ENCODE measurements around the gene PDHX. TPM values are rescaled to one million over a fixed set of nuclear protein-coding genes. Genes with fewer than 3 reads are reported as not detected.

Gene PDHX
- total and polyA plus RNA-seq, 10 of the 15 experiments (the other 5 are each of a cell fraction or from before 2014, with no cell fraction given): 14.5 to 41.9 (median 28.0) TPM

DNA sequence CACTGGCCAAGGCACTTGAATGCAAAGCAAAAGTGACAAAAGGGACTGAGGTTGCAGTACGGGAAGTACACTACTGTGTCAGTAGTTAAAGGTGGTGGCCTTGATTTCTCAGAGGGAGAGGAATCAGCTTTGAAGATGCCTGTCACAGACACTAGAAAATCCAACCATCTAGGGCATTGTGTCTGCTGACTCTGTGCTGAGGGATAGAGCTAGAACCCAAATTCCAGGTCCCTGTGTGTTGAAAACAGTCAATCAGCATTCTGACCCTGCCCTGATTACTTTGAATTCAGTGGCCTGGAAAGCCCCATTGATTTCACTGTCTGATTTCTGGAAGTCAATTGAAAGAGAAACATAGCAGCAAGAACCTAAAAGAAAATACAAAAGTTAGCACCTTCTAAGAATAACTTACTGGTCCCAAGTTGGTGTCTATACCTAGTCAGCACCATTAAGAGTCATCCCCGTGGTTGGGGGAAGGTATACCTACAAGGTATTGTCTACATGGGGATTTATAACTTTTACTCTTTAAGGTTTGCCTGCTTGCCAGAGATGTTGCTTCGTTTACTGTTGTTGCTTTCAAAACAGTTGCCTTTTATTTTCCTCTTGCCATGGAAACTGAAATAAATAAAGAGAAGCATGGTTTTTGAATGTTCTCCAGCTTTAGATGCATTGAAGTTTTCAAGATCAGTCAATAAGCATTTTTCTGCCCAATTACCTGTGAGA, 97.3 kb downstream of the PDHX start (continued):
- TF ChIP-seq GATAD2B (conservative IDR thresholded peaks at IDR 0.05; ENCODE audit: low read depth) (no peak), MEF2A (IDR thresholded peaks at IDR 0.05; ENCODE audit: insufficient read depth, low read depth, low read length) (no peak), POLR2A (IDR thresholded peaks at IDR 0.05; ENCODE audit: low read depth, low read length) (no peak), HDGF (IDR thresholded peaks at IDR 0.05) (no peak), TCF7 (IDR thresholded peaks at IDR 0.05; ENCODE audit: borderline replicate concordance) (0 out of 2 replicates have a peak, but pooled peaks have one; percentile 31), KAT2A (conservative IDR thresholded peaks at IDR 0.05; ENCODE audit: control insufficient read depth, low read depth, low read length) (no peak), ZBED1 (IDR thresholded peaks at IDR 0.05; ENCODE audit: borderline replicate concordance) (0 out of 2 replicates have a peak, but pooled peaks have one; percentile 36), IKZF1 (conservative IDR thresholded peaks at IDR 0.05) (peak; percentile 43), SKIL (IDR thresholded peaks at IDR 0.05; ENCODE audit: low read depth, poor library complexity, severe bottlenecking) (peak; percentile 52), SMARCA5 (IDR thresholded peaks at IDR 0.05) (no peak), SUZ12 (IDR thresholded peaks at IDR 0.05; ENCODE audit: unreplicated experiment) (no peak), REST (IDR thresholded peaks at IDR 0.05; ENCODE audit: low read depth, low read length) (no peak), RUNX3 (IDR thresholded peaks at IDR 0.05; ENCODE audit: low read length) (peak; percentile 29), RBBP5 (conservative IDR thresholded peaks at IDR 0.05) (no peak), HDAC6 (IDR thresholded peaks at IDR 0.05; ENCODE audit: unreplicated experiment) (no peak), NFYA (IDR thresholded peaks at IDR 0.05; ENCODE audit: borderline replicate concordance, low read depth, low read length) (no peak)
- TF ChIP-seq, protein P1, sequence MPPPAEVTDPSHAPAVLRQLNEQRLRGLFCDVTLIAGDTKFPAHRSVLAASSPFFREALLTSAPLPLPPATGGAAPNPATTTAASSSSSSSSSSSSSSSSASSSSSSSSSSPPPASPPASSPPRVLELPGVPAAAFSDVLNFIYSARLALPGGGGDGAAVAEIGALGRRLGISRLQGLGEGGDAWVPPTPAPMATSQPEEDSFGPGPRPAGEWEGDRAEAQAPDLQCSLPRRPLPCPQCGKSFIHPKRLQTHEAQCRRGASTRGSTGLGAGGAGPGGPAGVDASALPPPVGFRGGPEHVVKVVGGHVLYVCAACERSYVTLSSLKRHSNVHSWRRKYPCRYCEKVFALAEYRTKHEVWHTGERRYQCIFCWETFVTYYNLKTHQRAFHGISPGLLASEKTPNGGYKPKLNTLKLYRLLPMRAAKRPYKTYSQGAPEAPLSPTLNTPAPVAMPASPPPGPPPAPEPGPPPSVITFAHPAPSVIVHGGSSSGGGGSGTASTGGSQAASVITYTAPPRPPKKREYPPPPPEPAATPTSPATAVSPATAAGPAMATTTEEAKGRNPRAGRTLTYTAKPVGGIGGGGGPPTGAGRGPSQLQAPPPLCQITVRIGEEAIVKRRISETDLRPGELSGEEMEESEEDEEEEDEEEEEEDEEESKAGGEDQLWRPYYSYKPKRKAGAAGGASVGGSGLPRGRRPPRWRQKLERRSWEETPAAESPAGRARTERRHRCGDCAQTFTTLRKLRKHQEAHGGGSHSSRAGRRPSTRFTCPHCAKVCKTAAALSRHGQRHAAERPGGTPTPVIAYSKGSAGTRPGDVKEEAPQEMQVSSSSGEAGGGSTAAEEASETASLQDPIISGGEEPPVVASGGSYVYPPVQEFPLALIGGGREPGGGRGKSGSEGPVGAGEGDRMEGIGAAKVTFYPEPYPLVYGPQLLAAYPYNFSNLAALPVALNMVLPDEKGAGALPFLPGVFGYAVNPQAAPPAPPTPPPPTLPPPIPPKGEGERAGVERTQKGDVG (CRISPR knock-in tag; IDR thresholded peaks at IDR 0.05): no peak
- TF ChIP-seq, protein P2, sequence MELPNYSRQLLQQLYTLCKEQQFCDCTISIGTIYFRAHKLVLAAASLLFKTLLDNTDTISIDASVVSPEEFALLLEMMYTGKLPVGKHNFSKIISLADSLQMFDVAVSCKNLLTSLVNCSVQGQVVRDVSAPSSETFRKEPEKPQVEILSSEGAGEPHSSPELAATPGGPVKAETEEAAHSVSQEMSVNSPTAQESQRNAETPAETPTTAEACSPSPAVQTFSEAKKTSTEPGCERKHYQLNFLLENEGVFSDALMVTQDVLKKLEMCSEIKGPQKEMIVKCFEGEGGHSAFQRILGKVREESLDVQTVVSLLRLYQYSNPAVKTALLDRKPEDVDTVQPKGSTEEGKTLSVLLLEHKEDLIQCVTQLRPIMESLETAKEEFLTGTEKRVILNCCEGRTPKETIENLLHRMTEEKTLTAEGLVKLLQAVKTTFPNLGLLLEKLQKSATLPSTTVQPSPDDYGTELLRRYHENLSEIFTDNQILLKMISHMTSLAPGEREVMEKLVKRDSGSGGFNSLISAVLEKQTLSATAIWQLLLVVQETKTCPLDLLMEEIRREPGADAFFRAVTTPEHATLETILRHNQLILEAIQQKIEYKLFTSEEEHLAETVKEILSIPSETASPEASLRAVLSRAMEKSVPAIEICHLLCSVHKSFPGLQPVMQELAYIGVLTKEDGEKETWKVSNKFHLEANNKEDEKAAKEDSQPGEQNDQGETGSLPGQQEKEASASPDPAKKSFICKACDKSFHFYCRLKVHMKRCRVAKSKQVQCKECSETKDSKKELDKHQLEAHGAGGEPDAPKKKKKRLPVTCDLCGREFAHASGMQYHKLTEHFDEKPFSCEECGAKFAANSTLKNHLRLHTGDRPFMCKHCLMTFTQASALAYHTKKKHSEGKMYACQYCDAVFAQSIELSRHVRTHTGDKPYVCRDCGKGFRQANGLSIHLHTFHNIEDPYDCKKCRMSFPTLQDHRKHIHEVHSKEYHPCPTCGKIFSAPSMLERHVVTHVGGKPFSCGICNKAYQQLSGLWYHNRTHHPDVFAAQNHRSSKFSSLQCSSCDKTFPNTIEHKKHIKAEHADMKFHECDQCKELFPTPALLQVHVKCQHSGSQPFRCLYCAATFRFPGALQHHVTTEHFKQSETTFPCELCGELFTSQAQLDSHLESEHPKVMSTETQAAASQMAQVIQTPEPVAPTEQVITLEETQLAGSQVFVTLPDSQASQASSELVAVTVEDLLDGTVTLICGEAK (IDR thresholded peaks at IDR 0.05; ENCODE audit: borderline replicate concordance): no peak

All from GM12878 (cell line).